ENCODE results near the gene SORCS2.

Gene SORCS2

DNA sequence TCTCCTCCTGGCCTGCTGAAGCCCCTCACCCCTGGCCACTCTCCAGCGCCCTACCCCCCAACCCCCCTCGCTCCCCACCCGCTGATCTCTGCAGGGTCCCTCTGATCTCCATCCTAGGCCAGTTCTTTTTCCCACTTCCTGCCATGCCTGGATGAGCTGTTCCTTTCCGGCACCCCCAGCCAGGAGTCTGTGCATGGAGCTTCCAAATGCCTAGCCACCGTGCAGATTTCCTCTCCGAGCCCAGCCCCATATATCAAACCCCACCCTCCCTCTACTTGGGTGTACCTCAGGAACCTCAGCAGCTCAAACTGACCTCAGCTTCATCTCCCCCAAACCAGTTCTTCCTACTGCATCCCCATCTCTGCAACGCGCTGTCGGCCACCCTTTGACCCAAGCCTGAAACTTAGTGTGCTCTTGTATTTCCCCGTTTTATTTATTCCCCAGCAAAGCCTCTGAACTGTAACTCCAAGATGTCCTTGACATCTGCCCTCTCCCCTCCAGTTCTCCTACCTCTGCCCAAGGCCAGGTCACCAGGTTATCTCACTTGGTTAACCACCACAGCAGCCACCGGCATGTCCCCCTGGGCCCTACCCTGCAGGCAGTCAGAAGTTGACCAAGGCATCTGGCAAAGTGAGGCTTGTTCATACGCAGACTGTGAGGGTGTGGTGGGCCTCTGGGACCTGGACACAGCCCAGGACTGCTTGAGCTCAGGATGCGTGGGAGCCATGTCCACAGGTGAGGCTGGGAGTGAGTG, 437.3 kb downstream of the SORCS2 start:
- H3K9me3 ChIP-seq = no peaks in the 10 kb centered on the region

GRCh38 chr4:7630568-7631287, 438.4 kb downstream of the SORCS2 start:
- peak; percentile 64 for DNase-seq
- H3K36me3 ChIP-seq = no peaks in the 10 kb centered on the region
- H3K9me3 ChIP-seq = no peaks in the 10 kb centered on the region
- no peak overlapping the region for H3K4me3 ChIP-seq (ENCODE audit: low read depth, low read length)
- H3K27me3 ChIP-seq = no peaks in the 10 kb centered on the region
- peaks cover 2% of the 10 kb centered on the region; the same call in 1 of the 2 replicates for H3K4me1 ChIP-seq
- TF ChIP-seq CTCF (IDR thresholded peaks at IDR 0.05; ENCODE audit: low read depth, low read length) = no peak

More for the DNA sequence above, 437.3 kb downstream of the SORCS2 start:
- no peaks in the 10 kb centered on the region for H3K27me3 ChIP-seq
- no peak overlapping the region for H3K4me3 ChIP-seq (ENCODE audit: low read depth, low read length)
- DNase-seq = no peak
- TF ChIP-seq CTCF (IDR thresholded peaks at IDR 0.05; ENCODE audit: low read depth, low read length) = no peak
- H3K4me1 ChIP-seq = peaks cover 2% of the 10 kb centered on the region; the same call in 1 of the 2 replicates
- no peaks in the 10 kb centered on the region for H3K36me3 ChIP-seq

- TF ChIP-seq CTCF (IDR thresholded peaks at IDR 0.05; ENCODE audit: low read depth, low read length) = no peak
- no peak overlapping the region for H3K4me3 ChIP-seq (ENCODE audit: low read depth, low read length)
- H3K4me1 ChIP-seq = peaks cover 1% of the 10 kb centered on the region; the same call in 1 of the 2 replicates
- H3K9me3 ChIP-seq = no peaks in the 10 kb centered on the region
- DNase-seq = no peak
- no peaks in the 10 kb centered on the region for H3K27me3 ChIP-seq
- no peaks in the 10 kb centered on the region for H3K36me3 ChIP-seq
Measured at GRCh38 chr4:7631288-7632014, 439.1 kb downstream of the SORCS2 start.

- no peak for TF ChIP-seq CTCF (IDR thresholded peaks at IDR 0.05; ENCODE audit: low read depth, low read length)
- no peak for DNase-seq
- Histone ChIP-seq H3K4me1 (no peaks in the 10 kb centered on the region), H3K27me3 (no peaks in the 10 kb centered on the region), H3K36me3 (no peaks in the 10 kb centered on the region), H3K4me3 (ENCODE audit: low read depth, low read length) (no peak overlapping the region), H3K9me3 (no peaks in the 10 kb centered on the region)
Measured at GRCh38 chr4:7632341-7632740, 440.0 kb downstream of the SORCS2 start.

GRCh38 chr4:7632971-7633370, 440.6 kb downstream of the SORCS2 start:
- Histone ChIP-seq H3K27me3 (no peaks in the 10 kb centered on the region), H3K9me3 (no peaks in the 10 kb centered on the region), H3K4me1 (no peaks in the 10 kb centered on the region), H3K36me3 (no peaks in the 10 kb centered on the region), H3K4me3 (ENCODE audit: low read depth, low read length) (no peak overlapping the region)
- no peak for DNase-seq
- no peak for TF ChIP-seq CTCF (IDR thresholded peaks at IDR 0.05; ENCODE audit: low read depth, low read length)

All from BE2C (cell line).